Karpas-422 (cell line): ENCODE measurements around the gene DPYD. TPM values are rescaled to one million over a fixed set of nuclear protein-coding genes. Genes with fewer than 3 reads are reported as not detected.

Experiments
- DNase-seq: peaks from one replicate; pipeline ENCODE4 v3.0.0-alpha.2; 2015
- H2AFZ ChIP-seq: fragments of 200-600 bp; sonication (generic); 2 replicates; pipeline ENCODE4 v1.6.1; 2014; ENCODE audit warnings: antibody characterized with exemption, low read length, mixed read lengths
- H3K27ac ChIP-seq: fragments of 200-600 bp; sonication (generic); 2 replicates; pipeline ENCODE4 v1.5.1; 2014; ENCODE audit warnings: mild to moderate bottlenecking, low read length, moderate library complexity
- H3K27me3 ChIP-seq: fragments of 200-600 bp; sonication (generic); 2 replicates; pipeline ENCODE4 v1.6.1; 2014; ENCODE audit warnings: low read length, mixed read lengths
- H3K36me3 ChIP-seq: fragments of 200-600 bp; sonication (generic); 2 replicates; pipeline ENCODE4 v1.6.1; 2014; ENCODE audit warnings: low read length, mixed read lengths; ENCODE audit not compliant: insufficient read depth
- H3K4me1 ChIP-seq: fragments of 200-600 bp; sonication (generic); 2 replicates; pipeline ENCODE4 v1.6.1; 2014; ENCODE audit warnings: mild to moderate bottlenecking, low read length, mixed read lengths
- H3K4me2 ChIP-seq: fragments of 200-600 bp; sonication (generic); 2 replicates; pipeline ENCODE4 v1.6.1; 2014; ENCODE audit warnings: low read length, low read depth, mild to moderate bottlenecking; ENCODE audit not compliant: poor library complexity, severe bottlenecking
- H3K4me3 ChIP-seq: fragments of 200-600 bp; sonication (generic); 2 replicates; pipeline ENCODE4 v1.5.1; 2014; ENCODE audit warnings: mild to moderate bottlenecking, antibody characterized with exemption, low read length, mixed read lengths
- H3K79me2 ChIP-seq: fragments of 200-600 bp; sonication (generic); 2 replicates; pipeline ENCODE4 v1.6.1; 2014; ENCODE audit warnings: mild to moderate bottlenecking, low read length, mixed read lengths
- H3K9ac ChIP-seq: fragments of 200-600 bp; sonication (generic); 2 replicates; pipeline ENCODE4 v1.6.0; 2014; ENCODE audit warnings: low read length
- H3K9me2 ChIP-seq: fragments of 200-600 bp; sonication (generic), shearing (Covaris generic); replicated peaks from 2 replicates; pipeline ENCODE4 v1.6.0; 2014; ENCODE audit warnings: mild to moderate bottlenecking, low read length, moderate library complexity; ENCODE audit not compliant: insufficient read depth
- H3K9me3 ChIP-seq: fragments of 300-700, 200-600 bp; sonication (generic); 2 replicates; pipeline ENCODE4 v1.6.1; 2014; ENCODE audit warnings: low read length, mixed read lengths
- H4K20me1 ChIP-seq: fragments of 200-600 bp; sonication (generic); 2 replicates; pipeline ENCODE4 v1.6.1; 2014; ENCODE audit warnings: mild to moderate bottlenecking, antibody characterized with exemption, low read length, low read depth; ENCODE audit not compliant: insufficient read depth
- total RNA-seq: library from RNA; depleted of rRNA; stranded (reverse); fragments of >200 nt; shearing (Covaris generic); gene quantifications from 2 replicates; pipeline ENCODE4 v1.2.3, GENCODE V29; 2014; ENCODE audit warnings: low replicate concordance

Gene DPYD
- total RNA-seq, 1 experiment from 2014 or later, result 59.4 TPM

DNA sequence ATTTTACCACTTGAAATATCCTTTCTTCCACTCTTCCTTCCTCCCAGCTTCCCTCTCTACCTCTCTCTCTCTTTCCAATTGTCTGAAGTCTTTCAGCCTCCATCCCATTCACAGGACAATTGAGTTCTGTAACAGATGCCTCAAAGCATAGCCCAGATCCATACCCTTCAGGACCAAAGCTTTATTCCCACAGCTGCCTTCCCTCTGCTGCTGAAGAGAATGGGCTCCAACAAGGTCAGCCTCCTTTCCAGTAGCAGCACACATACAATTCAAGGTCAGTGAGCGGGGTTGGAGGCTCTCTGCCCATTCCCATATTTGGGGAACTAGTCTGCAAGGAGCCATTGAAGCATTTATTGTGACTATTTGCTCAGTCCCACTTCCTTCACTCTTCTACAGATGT, 179.9 kb downstream of the DPYD start:
- Histone ChIP-seq H4K20me1 (no peaks in the 10 kb centered on the region), H2AFZ (no peak overlapping the region), H3K36me3 (no peaks in the 10 kb centered on the region)

DNA sequence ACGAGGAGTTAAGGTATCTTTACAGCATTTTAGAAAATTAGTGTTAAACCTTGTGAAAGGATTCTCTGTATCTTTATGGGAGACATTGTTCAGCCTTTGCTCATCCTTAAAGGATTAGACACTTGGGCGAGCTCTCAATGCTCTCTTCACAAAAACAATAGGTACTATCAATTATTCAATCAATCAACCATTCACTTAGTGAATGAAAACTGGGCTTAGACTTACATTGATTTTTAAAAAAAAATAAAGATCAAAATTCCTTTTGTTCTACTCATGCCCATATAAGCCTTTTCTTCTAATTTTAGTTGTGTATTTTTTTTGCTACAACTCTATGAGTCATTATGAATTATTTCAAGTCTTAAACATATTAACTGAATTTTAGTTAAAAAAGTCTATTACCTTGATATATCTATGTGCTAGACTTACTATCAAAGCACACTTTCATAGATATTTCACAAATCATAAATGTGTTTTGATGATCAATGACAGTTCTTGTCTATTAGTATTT, 181.2 kb downstream of the DPYD start:
- Histone ChIP-seq H3K9me2 (no peaks in the 10 kb centered on the region), H3K4me3 (no peak overlapping the region), H4K20me1 (no peaks in the 10 kb centered on the region), H3K36me3 (no peaks in the 10 kb centered on the region), H3K9me3 (no peaks in the 10 kb centered on the region), H3K4me1 (peaks cover 29% of the 10 kb centered on the region), H3K27ac (no peak overlapping the region), H3K27me3 (no peaks in the 10 kb centered on the region), H3K4me2 (no peak overlapping the region), H2AFZ (no peak overlapping the region), H3K79me2 (peaks cover 25% of the 10 kb centered on the region), H3K9ac (no peak overlapping the region)
- DNase-seq, result no peak

More for the DNA sequence above, 179.9 kb downstream of the DPYD start:
- no peak overlapping the region for H3K9ac ChIP-seq
- H3K27ac ChIP-seq, result peak overlapping the region; percentile 44; the same call in 1 of the 2 replicates
- H3K27me3 ChIP-seq, result no peaks in the 10 kb centered on the region
- H3K4me2 ChIP-seq, result no peak overlapping the region
- no peak for DNase-seq
- no peaks in the 10 kb centered on the region for H3K9me2 ChIP-seq
- H3K9me3 ChIP-seq, result no peaks in the 10 kb centered on the region
- no peak overlapping the region for H3K4me3 ChIP-seq
- peaks cover 29% of the 10 kb centered on the region for H3K4me1 ChIP-seq
- H3K79me2 ChIP-seq, result peaks cover 27% of the 10 kb centered on the region

DNA sequence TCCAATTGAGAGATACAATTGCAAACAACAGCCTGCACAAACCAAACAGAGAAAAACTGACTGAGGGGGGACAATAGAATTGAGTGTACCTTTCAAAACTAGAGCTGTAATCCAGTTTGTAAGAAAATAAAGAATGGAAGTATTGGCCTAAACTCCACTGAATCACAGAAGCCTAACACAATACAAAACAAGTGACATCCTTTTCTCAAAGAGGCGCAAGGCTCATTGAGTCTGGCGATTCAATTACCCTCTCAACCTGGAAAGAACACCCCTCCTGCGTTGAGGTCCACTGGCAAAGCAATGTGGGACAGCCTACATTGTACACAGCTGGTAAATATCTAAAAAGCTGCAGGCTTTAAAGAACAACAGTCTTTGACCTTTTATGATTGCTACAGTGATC, 182.6 kb downstream of the DPYD start:
- H3K36me3 ChIP-seq, result no peaks in the 10 kb centered on the region
- DNase-seq, result no peak
- no peak overlapping the region for H2AFZ ChIP-seq
- H4K20me1 ChIP-seq, result no peaks in the 10 kb centered on the region
- no peak overlapping the region for H3K4me2 ChIP-seq
- H3K27me3 ChIP-seq, result no peaks in the 10 kb centered on the region
- no peak overlapping the region for H3K27ac ChIP-seq
- H3K9me3 ChIP-seq, result no peaks in the 10 kb centered on the region
- H3K9ac ChIP-seq, result no peak overlapping the region
- no peaks in the 10 kb centered on the region for H3K9me2 ChIP-seq
- peaks cover 24% of the 10 kb centered on the region for H3K79me2 ChIP-seq
- no peak overlapping the region for H3K4me3 ChIP-seq
- peaks cover 36% of the 10 kb centered on the region for H3K4me1 ChIP-seq

DNA sequence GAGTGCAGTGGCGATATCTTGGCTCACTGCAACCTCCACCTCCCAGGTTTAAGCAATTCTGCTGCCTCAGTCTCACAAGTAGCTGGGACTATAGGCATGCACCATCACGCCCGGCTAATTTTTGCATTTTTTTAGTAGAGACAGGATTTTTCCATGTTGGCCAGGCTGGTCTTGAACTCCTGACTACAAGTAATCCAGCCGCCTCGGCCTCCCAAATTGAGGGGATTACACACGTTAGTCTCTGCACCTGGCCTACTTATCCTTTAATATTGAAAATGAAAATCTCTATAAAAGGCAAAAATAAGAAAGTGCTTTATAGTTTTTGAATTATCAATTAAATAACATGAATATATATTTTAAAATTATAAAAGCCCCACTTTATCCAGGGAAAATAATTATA, 190.6 kb downstream of the DPYD start:
- Histone ChIP-seq H3K9ac (no peak overlapping the region), H3K27me3 (no peaks in the 10 kb centered on the region), H2AFZ (no peak overlapping the region), H3K4me3 (no peak overlapping the region), H3K9me2 (no peaks in the 10 kb centered on the region), H3K4me1 (peaks cover 9% of the 10 kb centered on the region; the same call in 1 of the 2 replicates), H3K79me2 (peaks cover 17% of the 10 kb centered on the region; the same call in 1 of the 2 replicates), H3K36me3 (no peaks in the 10 kb centered on the region), H3K4me2 (no peak overlapping the region), H3K27ac (no peak overlapping the region), H3K9me3 (no peaks in the 10 kb centered on the region), H4K20me1 (no peaks in the 10 kb centered on the region)
- no peak for DNase-seq

DNA sequence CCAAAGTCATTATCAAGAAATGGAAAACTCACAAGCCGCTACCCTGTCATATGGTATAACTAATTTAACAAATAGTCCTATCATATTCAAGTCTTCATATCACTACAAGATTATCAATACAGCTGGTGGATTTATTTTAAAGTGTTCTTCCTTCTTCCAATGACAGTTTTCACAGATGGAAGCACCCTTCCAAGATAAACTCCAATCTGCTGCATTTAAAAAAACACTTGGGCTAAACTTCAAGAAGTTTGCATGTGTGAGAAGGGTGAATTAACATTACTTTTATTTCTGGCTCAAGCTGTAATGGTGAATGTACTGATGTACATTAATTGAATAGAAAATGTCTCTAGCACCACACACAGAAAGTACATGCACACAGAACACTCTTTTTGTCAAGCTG, 192.4 kb downstream of the DPYD start:
- Histone ChIP-seq H4K20me1 (no peaks in the 10 kb centered on the region), H3K9me3 (no peaks in the 10 kb centered on the region), H3K4me2 (no peak overlapping the region), H3K9me2 (no peaks in the 10 kb centered on the region), H3K27me3 (no peaks in the 10 kb centered on the region), H3K27ac (no peak overlapping the region), H3K4me3 (no peak overlapping the region), H3K79me2 (peaks cover 12% of the 10 kb centered on the region; the same call in 1 of the 2 replicates), H3K36me3 (no peaks in the 10 kb centered on the region), H3K9ac (no peak overlapping the region), H3K4me1 (peaks cover 2% of the 10 kb centered on the region; the same call in 1 of the 2 replicates), H2AFZ (no peak overlapping the region)
- DNase-seq, result no peak

DNA sequence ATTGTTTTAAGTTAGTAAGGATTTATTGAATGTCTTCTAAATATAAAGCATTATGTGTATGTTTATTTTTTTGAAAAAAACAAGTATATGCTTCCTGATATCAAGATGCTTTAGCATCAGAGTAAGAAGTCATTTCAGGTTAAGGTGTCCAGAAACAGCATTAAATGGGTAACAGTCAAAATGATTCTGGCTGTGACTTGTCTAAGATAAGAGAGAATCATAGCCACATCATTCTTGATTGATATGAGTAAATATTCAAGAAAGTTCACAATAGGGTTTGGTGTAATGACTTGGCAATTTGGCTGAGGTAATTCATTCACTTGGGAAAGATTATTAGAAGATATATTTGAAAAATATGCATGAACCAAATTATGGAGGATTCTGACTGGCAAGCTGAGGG, 193.8 kb downstream of the DPYD start:
- DNase-seq, result no peak
- Histone ChIP-seq H2AFZ (no peak overlapping the region), H3K27me3 (no peaks in the 10 kb centered on the region), H3K4me2 (no peak overlapping the region), H4K20me1 (no peaks in the 10 kb centered on the region), H3K4me1 (no peaks in the 10 kb centered on the region), H3K9ac (no peak overlapping the region), H3K36me3 (no peaks in the 10 kb centered on the region), H3K9me2 (no peaks in the 10 kb centered on the region), H3K4me3 (no peak overlapping the region), H3K27ac (no peak overlapping the region), H3K79me2 (peaks cover 12% of the 10 kb centered on the region; the same call in 1 of the 2 replicates), H3K9me3 (no peaks in the 10 kb centered on the region)

DNA sequence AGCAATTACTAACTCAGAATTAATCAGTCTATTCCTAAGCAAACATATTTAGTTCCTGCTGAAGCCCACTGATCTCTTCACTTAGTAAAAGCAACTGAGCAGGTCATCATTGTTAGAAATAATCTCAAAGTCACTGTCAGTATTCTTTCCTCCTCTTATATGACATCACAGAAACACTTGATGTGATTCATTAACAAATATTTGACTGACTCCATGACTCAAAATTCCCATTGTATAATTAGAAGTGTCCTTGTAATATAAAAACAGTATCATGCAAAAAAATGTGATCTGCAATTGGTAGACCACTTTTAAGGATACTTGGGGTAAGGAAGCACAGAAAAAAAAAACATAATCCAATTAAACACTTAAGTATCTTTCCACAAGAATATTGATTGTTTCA, 194.4 kb downstream of the DPYD start:
- Histone ChIP-seq H3K36me3 (0 out of 2 replicates have a peak, but pooled peaks cover under 1% of the 10 kb centered on the region), H3K27me3 (no peaks in the 10 kb centered on the region), H3K4me2 (no peak overlapping the region), H2AFZ (no peak overlapping the region), H3K4me1 (no peaks in the 10 kb centered on the region), H3K27ac (no peak overlapping the region), H3K9me2 (no peaks in the 10 kb centered on the region), H3K79me2 (peaks cover 12% of the 10 kb centered on the region; the same call in 1 of the 2 replicates), H3K9me3 (no peaks in the 10 kb centered on the region), H3K9ac (no peak overlapping the region), H3K4me3 (no peak overlapping the region), H4K20me1 (no peaks in the 10 kb centered on the region)
- no peak for DNase-seq

DNA sequence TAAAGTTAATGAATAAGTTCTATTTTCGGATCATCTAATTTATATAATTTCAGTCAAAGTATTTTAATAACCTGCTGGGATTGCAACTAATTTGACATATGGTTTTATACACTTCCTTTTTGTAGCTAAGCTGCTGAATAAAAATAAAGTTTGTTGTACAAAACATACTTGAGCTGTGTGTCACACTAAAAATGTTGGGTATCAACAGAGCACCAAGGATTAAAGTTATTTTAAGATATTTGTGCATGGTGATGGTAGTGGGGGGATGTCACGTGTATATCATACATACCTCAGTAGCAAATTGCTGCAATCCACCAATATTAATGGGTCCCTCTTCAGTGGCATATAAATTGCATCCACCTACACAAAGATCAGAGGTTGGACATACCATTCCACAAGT, 199.6 kb downstream of the DPYD start:
- Histone ChIP-seq H3K4me3 (no peak overlapping the region), H3K79me2 (peaks cover 4% of the 10 kb centered on the region; the same call in 1 of the 2 replicates), H3K27me3 (no peaks in the 10 kb centered on the region), H4K20me1 (no peaks in the 10 kb centered on the region), H3K9me2 (no peaks in the 10 kb centered on the region), H3K27ac (no peak overlapping the region), H2AFZ (no peak overlapping the region), H3K9me3 (no peaks in the 10 kb centered on the region), H3K36me3 (peaks cover 22% of the 10 kb centered on the region), H3K4me1 (no peaks in the 10 kb centered on the region), H3K4me2 (no peak overlapping the region), H3K9ac (no peak overlapping the region)
- DNase-seq, result no peak
